GM12874 (cell line): ENCODE data around the gene SEMA6A.

Experiments used
- TF ChIP-seq, protein P1 (sequence below): IDR thresholded peaks from 2 replicates; pipeline ENCODE4 v1.5.1; 2011; ENCODE audit warnings: low read depth, mild to moderate bottlenecking, control low read depth, low read length, moderate library complexity; ENCODE audit not compliant: insufficient read depth

The SEMA6A gene

DNA sequence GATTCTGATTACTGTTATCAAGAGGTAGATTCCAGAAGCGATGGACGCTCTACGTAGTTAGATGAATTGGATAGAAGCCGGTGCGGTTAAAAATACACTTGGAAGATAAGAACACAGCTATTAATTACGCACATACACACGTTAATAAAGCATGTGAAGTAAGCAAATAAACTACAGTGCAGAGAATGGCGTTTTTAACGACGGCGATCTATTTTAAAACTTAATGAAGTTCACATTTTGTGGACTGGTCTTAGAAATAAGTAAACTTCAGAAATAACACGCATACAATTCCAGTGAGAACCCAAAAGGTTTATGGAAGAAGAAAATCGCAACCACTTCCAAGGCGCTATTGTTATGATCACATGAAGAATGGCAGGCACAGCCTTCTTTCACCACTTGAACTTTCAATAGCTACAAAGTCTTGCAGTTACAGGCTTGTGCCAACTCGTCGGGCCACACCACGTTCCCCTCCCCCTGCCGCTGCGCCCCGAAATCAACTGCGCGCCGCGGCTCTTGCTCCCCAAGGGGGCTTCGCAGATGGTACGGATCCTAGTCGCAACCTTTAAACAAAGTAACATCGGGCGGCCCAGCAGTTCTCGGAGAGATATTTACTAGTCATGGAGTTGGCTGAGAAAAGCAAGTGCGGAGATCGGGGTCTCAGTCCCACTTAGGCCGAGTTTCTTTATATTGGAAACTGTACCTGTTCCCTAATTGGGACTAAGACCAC is 866 bp upstream of the SEMA6A start:
- TF ChIP-seq, protein P1, sequence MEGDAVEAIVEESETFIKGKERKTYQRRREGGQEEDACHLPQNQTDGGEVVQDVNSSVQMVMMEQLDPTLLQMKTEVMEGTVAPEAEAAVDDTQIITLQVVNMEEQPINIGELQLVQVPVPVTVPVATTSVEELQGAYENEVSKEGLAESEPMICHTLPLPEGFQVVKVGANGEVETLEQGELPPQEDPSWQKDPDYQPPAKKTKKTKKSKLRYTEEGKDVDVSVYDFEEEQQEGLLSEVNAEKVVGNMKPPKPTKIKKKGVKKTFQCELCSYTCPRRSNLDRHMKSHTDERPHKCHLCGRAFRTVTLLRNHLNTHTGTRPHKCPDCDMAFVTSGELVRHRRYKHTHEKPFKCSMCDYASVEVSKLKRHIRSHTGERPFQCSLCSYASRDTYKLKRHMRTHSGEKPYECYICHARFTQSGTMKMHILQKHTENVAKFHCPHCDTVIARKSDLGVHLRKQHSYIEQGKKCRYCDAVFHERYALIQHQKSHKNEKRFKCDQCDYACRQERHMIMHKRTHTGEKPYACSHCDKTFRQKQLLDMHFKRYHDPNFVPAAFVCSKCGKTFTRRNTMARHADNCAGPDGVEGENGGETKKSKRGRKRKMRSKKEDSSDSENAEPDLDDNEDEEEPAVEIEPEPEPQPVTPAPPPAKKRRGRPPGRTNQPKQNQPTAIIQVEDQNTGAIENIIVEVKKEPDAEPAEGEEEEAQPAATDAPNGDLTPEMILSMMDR, result no peak

DNA sequence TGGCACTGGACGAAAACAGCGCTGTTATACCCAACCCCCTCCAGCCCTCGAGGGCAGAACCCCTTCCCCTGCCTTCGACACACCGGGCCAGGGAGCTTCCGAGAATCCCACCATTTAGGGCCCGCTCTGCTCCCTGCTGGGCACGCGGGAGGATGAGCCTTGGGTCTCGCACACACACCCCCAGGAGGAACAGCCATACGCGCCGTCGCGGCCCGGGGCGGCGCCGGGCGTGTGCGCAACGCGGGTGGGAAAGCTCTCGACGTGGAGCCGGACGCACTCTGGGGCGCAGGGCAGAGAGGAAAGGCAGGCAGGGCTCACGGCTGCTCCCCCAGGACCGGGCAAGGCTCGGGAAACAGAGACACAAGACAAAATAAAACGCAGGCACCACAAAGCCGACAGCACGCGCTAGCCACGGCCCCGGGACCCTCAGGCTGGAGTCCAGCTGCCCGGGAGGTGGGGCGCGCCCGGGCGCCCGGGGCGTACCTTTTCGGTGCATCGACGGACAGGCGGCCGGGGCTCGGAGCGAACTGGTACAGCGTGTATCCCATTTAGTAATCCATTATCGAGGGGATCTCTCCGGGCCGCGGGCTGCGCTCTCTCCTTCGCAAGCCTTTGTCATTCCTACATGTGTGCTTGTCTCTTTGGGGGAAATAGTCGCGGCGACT is 789 bp downstream of the SEMA6A start:
- TF ChIP-seq, protein P1, result no peak

DNA sequence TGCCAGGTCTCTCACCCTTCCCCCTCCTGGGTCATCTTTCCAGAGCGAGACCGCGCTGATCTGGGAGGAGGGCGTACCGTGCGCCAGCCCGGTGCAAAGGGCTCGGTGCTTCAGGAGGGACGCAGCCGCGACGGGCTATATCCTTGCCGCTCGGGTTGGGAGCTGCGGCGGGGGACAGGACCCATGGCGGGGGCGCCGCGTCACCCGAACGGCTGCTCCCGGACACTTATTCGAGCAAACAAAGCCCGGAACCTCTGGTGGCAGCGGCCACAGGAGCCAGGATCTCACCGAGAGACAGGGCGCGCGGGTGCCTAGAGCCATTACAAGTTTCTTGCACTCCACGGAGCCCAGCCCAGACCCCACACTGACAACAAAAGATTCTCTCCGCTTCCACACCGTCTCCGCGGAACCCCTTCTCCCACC is 1.3 kb downstream of the SEMA6A start:
- TF ChIP-seq, protein P1, result no peak

DNA sequence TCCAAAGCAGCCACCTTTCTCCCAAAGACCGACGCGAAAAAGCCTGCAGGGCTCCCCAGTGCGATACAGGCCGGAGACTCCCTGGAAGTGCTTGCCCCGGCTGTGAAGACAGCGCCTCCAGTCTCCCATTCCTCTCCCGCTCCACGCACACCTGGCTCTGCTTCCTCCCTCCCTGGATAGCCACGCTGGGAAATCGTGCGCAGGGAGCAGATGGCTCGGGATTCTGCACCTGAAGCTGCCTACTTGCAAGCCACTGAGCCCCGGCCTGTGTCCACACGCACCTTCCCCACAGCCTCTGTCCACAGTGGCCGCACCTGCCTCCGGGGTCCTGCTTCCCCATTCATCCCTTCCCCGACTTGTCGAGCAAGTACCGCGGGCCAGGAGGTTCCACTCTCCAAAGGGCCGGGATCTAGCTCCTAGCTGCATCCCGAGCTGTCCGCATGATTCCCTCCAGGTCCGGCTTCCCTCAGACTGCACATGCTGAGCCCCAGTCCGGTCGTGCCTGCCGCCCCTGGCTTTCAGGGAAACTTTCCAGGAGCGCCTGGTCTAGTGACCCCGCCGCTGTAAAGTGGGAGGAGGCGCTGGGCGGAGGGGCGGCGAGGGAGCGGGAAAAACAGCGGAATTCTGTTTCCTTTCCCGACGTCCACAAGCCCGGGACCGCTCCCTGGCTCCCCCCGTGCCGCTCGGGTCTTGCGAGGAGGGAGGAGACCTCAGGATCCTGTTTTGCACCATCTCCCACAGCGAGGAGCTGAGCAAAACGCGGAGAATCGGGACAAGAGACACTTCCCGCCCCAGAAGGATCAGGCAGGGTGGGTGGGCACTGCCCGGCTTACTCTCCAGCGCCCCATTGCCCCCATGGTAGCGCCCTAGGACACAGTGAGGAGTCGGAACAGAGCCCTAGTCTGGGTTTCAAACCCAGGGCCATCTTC is 2.0 kb downstream of the SEMA6A start:
- TF ChIP-seq, protein P1, result no peak

DNA sequence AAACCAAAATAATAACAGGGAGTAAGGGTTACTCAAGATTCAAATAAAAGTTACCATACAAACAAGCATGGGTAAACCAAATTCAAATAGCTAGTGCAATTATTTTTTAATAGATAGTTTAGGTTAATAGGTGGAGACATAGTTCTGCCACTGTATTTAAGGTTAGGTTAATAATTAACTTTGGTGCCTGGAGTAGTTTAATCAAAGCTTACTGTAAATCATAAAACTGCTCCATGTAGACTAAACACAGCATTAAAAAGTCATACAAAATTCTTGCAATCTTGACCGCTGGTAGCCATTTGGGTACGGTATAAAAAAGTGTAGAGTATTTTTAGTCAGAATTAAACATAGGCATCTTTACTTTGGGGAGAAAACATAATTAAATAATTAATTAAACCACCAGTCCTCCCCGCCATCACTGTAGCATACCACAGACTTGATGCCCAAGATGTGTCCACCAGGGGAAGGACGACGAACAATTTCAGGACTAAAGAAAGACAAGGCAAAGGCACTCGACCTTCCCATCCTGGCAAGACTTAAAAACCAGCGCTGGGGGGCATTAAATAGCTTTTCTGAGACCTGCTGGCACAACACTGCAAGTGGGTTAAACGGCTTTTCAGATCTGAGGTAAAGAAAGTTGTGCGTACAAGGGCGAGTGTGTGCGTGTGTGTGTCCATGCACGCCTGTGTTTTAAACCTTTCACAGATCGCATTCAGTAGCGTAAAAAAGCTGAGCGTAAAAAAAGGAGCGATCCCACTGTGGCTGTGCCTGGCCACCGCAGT is 2.9 kb downstream of the SEMA6A start:
- TF ChIP-seq, protein P1, result no peak

DNA sequence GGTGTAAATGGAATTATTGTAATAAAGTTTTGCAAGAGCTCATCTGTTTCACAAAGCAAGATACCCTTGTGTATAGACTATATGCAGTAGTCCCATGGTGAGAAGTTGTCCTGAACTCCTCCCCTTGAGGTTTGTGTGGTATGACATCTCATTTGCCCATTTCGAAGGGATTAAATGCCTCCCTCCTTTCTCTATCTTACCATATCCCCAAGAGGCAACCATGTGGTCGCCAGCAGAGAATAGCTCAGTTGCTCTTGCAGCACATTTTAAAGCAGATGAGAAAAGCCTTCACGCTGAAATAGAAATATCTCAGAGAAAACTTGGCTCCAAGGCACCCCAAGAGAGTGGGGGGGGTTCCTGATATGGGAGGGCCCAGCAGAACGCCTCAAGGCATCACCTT is 4.6 kb downstream of the SEMA6A start:
- TF ChIP-seq, protein P1, result no peak

DNA sequence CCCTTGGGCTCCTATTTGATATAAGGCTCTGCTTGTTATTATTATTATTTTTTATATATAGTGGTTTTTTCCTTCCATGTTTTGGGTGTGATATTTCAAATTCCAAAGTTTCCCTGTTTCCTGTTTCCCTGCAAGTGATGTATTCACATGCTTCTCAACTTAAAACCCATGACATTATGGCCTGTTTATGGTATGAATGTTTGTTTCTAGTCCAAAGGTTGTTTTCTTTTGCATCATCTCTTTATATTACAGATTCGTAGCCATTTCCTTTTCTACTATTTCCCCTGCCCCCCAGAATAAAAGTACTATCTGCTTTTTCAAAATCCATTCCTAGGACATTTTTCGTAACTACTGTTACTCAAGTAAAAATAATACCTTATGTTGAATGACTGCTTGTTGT is 7.5 kb downstream of the SEMA6A start:
- TF ChIP-seq, protein P1, result no peak
